Medulla oblongata (tissue), 1 donor: ENCODE data around the gene CRACDL.
A peak's percentile ranks its signal among the peaks of the same experiment; 100 is the strongest.
"Not testable (repeated sequence)": the region's sequence is repeated elsewhere in the genome, so short reads cannot be mapped to it uniquely, and the experiment has no call there.

ENCODE experiments used
- DNase-seq: peaks from one replicate; pipeline ENCODE4 v3.0.0-alpha.2; 2015; ENCODE audit errors: extremely low spot score

Gene CRACDL

GRCh38 chr2:98776136-98776535 is 159.9 kb downstream of the CRACDL start:
- no peak for DNase-seq

- no peak for DNase-seq
These were observed 160.7 kb downstream of the CRACDL start for GRCh38 chr2:98775146-98775986.

- DNase-seq = no peak
These were observed 162.1 kb downstream of the CRACDL start for GRCh38 chr2:98773907-98774306.

GRCh38 chr2:98773169-98773568 is 162.9 kb downstream of the CRACDL start:
- no peak for DNase-seq

GRCh38 chr2:98772536-98772935 is 163.5 kb downstream of the CRACDL start:
- no peak for DNase-seq

GRCh38 chr2:98771721-98772524 is 164.1 kb downstream of the CRACDL start:
- DNase-seq = peak; percentile 31

- DNase-seq = no peak
These were observed 164.8 kb downstream of the CRACDL start for GRCh38 chr2:98771264-98771663.

GRCh38 chr2:98769784-98770183 is 166.2 kb downstream of the CRACDL start:
- DNase-seq = no peak

- no peak for DNase-seq
These were observed 166.9 kb downstream of the CRACDL start for GRCh38 chr2:98769114-98769476.

- peak; percentile 60 for DNase-seq
These were observed 167.5 kb downstream of the CRACDL start for GRCh38 chr2:98768384-98769113.

- DNase-seq = no peak
These were observed 171.5 kb downstream of the CRACDL start for GRCh38 chr2:98764499-98764898.

GRCh38 chr2:98763209-98763951 is 172.6 kb downstream of the CRACDL start:
- DNase-seq = no peak

- no peak for DNase-seq
These were observed 174.1 kb downstream of the CRACDL start for GRCh38 chr2:98761909-98762308.

GRCh38 chr2:98761267-98761781 is 174.7 kb downstream of the CRACDL start:
- peak; percentile 60 for DNase-seq

- no peak for DNase-seq
These were observed 176.0 kb downstream of the CRACDL start for GRCh38 chr2:98759827-98760625.

GRCh38 chr2:98759338-98759737 is 176.7 kb downstream of the CRACDL start:
- no peak for DNase-seq

- peak; percentile 90 for DNase-seq
These were observed 178.1 kb downstream of the CRACDL start for GRCh38 chr2:98757904-98758421.

- no peak for DNase-seq
These were observed 182.2 kb downstream of the CRACDL start for GRCh38 chr2:98753801-98754200.

- DNase-seq = not testable (repeated sequence)
These were observed 183.3 kb downstream of the CRACDL start for GRCh38 chr2:98752711-98753110.

- no peak for DNase-seq
These were observed 184.3 kb downstream of the CRACDL start for GRCh38 chr2:98751748-98752147.
